ENCODE results near the gene MCTP1.
"Not testable (repeated sequence)": the region's sequence is repeated elsewhere in the genome, so short reads cannot be mapped to it uniquely, and the experiment has no call there.

MCTP1 gene

GRCh38 chr5:95216136-95216955 lies 68.5 kb downstream of the MCTP1 start:
- no peaks in the 10 kb centered on the region for H3K27me3 ChIP-seq (ENCODE audit: insufficient read depth, poor library complexity, severe bottlenecking)
- H3K4me3 ChIP-seq (replicated peaks; ENCODE audit: insufficient read depth, low read length), result no peak overlapping the region
- no peak for TF ChIP-seq POLR2AphosphoS5 (IDR thresholded peaks at IDR 0.05; ENCODE audit: low read depth)
- TF ChIP-seq SPI1 (IDR thresholded peaks at IDR 0.05; ENCODE audit: borderline replicate concordance, low read depth), result no peak
- TF ChIP-seq CTCF (IDR thresholded peaks at IDR 0.05; ENCODE audit: insufficient read depth, low read length), result no peak
- TF ChIP-seq REST (IDR thresholded peaks at IDR 0.05; ENCODE audit: insufficient replicate concordance, low read depth), result no peak
- no peak for TF ChIP-seq GABPA (IDR thresholded peaks at IDR 0.05; ENCODE audit: low read depth)
- H3K27ac ChIP-seq (replicated peaks), result no peak overlapping the region
- DNase-seq (ENCODE audit: low read depth in 1 of 2, low spot score in 1 of 2), result no peak

GRCh38 chr5:95207811-95208210 lies 77.1 kb downstream of the MCTP1 start:
- not testable (repeated sequence) for DNase-seq (ENCODE audit: low read depth in 1 of 2, low spot score in 1 of 2); H3K4me3 ChIP-seq (replicated peaks; ENCODE audit: insufficient read depth, low read length); H3K27ac ChIP-seq (replicated peaks); H3K27me3 ChIP-seq (ENCODE audit: insufficient read depth, poor library complexity, severe bottlenecking)

- H3K4me3 ChIP-seq (replicated peaks; ENCODE audit: insufficient read depth, low read length), result no peak overlapping the region
- no peak overlapping the region for H3K27ac ChIP-seq (replicated peaks)
- no peaks in the 10 kb centered on the region for H3K27me3 ChIP-seq (ENCODE audit: insufficient read depth, poor library complexity, severe bottlenecking)
- DNase-seq (ENCODE audit: low read depth in 1 of 2, low spot score in 1 of 2), result no peak
- TF ChIP-seq CTCF (IDR thresholded peaks at IDR 0.05; ENCODE audit: insufficient read depth, low read length) (no peak), REST (IDR thresholded peaks at IDR 0.05; ENCODE audit: insufficient replicate concordance, low read depth) (no peak), SPI1 (IDR thresholded peaks at IDR 0.05; ENCODE audit: borderline replicate concordance, low read depth) (no peak), GABPA (IDR thresholded peaks at IDR 0.05; ENCODE audit: low read depth) (no peak), POLR2AphosphoS5 (IDR thresholded peaks at IDR 0.05; ENCODE audit: low read depth) (no peak)
Observed at GRCh38 chr5:95194856-95195255, 90.0 kb downstream of the MCTP1 start.

- H3K27ac ChIP-seq (replicated peaks), result no peak overlapping the region
- no peak overlapping the region for H3K4me3 ChIP-seq (replicated peaks; ENCODE audit: insufficient read depth, low read length)
- no peak for DNase-seq (ENCODE audit: low read depth in 1 of 2, low spot score in 1 of 2)
- H3K27me3 ChIP-seq (ENCODE audit: insufficient read depth, poor library complexity, severe bottlenecking), result no peaks in the 10 kb centered on the region
- TF ChIP-seq POLR2AphosphoS5 (IDR thresholded peaks at IDR 0.05; ENCODE audit: low read depth) (no peak), GABPA (IDR thresholded peaks at IDR 0.05; ENCODE audit: low read depth) (no peak), CTCF (IDR thresholded peaks at IDR 0.05; ENCODE audit: insufficient read depth, low read length) (no peak), SPI1 (IDR thresholded peaks at IDR 0.05; ENCODE audit: borderline replicate concordance, low read depth) (no peak), REST (IDR thresholded peaks at IDR 0.05; ENCODE audit: insufficient replicate concordance, low read depth) (no peak)
Observed at GRCh38 chr5:95191330-95191729, 93.6 kb downstream of the MCTP1 start.
